Endodermal cell (in vitro differentiated cells): Measurements from ENCODE around the gene KIF15. TPM values are rescaled to one million over a fixed set of nuclear protein-coding genes. Genes with fewer than 3 reads are reported as not detected.

Experiments
- DNase-seq: peaks from one replicate; pipeline ENCODE4 v3.0.0-alpha.2; 2017
- H3K27ac ChIP-seq: 2 replicates; pipeline ENCODE4 v1.5.1; 2013; ENCODE audit warnings: mild to moderate bottlenecking, low read depth, low read length, moderate library complexity
- H3K27me3 ChIP-seq: 2 replicates; pipeline ENCODE4 v1.6.1; 2013; ENCODE audit warnings: mild to moderate bottlenecking, low read length, moderate library complexity; ENCODE audit not compliant: insufficient read depth, control insufficient read depth, poor library complexity, severe bottlenecking
- H3K36me3 ChIP-seq: 2 replicates; pipeline ENCODE4 v1.7.0; 2013; ENCODE audit warnings: mild to moderate bottlenecking, low read length, moderate library complexity; ENCODE audit not compliant: control insufficient read depth, insufficient read depth
- H3K4me1 ChIP-seq: one replicate; pipeline ENCODE4 v1.7.0; 2013; ENCODE audit warnings: low read length; ENCODE audit not compliant: control insufficient read depth, insufficient read depth
- H3K4me3 ChIP-seq: 2 replicates; pipeline ENCODE4 v1.5.1; 2013; ENCODE audit warnings: mild to moderate bottlenecking, low read length, moderate library complexity
- H3K9ac ChIP-seq: 2 replicates; pipeline ENCODE4 v1.6.1; 2013; ENCODE audit warnings: mild to moderate bottlenecking, low read length, moderate library complexity; ENCODE audit not compliant: poor library complexity, severe bottlenecking; ENCODE audit errors: extremely low read depth
- H3K9me3 ChIP-seq: 2 replicates; pipeline ENCODE4 v1.6.1; 2013; ENCODE audit warnings: mild to moderate bottlenecking, low read length, moderate library complexity; ENCODE audit not compliant: control insufficient read depth
- H3K27ac Mint-ChIP-seq: 2 replicates; pipeline ENCODE4 v1.8.0; 2020; ENCODE audit warnings: mixed read lengths
- H3K27me3 Mint-ChIP-seq: 2 replicates; pipeline ENCODE4 v1.8.0; 2021; ENCODE audit warnings: mild to moderate bottlenecking, mixed read lengths; ENCODE audit not compliant: insufficient read depth
- H3K36me3 Mint-ChIP-seq: 2 replicates; pipeline ENCODE4 v1.8.0; 2020; ENCODE audit warnings: low read depth, mixed read lengths
- H3K4me1 Mint-ChIP-seq: 2 replicates; pipeline ENCODE4 v1.8.0; 2020; ENCODE audit warnings: mixed read lengths
- H3K4me3 Mint-ChIP-seq: 2 replicates; pipeline ENCODE4 v1.8.0; 2020; ENCODE audit warnings: mild to moderate bottlenecking, moderate library complexity, mixed read lengths
- H3K9me3 Mint-ChIP-seq: 2 replicates; pipeline ENCODE4 v1.8.0; 2020; ENCODE audit warnings: mild to moderate bottlenecking, mixed read lengths
- WGBS, 2 experiments: methylation state at CpG; one replicate each; pipeline versions ENCODE4 v1.1.5 to v1.1.7; 2013; ENCODE audit warnings: missing lambda C conversion rate in 2 of 2, mixed read lengths in 1 of 2; ENCODE audit not compliant: insufficient coverage in 1 of 2, insufficient read length in 1 of 2; 5-methylcytosine and 5-hydroxymethylcytosine counted together
- total RNA-seq, 2 donors: library from RNA; stranded (reverse); fragmentation: NEBNext Ultra II Directional in 1 of 2; extraction: Animal tissue kit (Norgen Biotek cat#: 25700) in 1 of 2; gene quantifications; 2 replicates in 1 of 2; 3 replicates in 1 of 2; pipeline ENCODE4 v1.2.1, GENCODE V29; 2021
- TF ChIP-seq, protein P1 (sequence below): fragments of 200-600 bp; sonication (generic); conservative IDR thresholded peaks from 2 replicates; pipeline ENCODE4 v1.5.0; 2021; ENCODE audit warnings: antibody characterized with exemption, mild to moderate bottlenecking

KIF15 gene
- total RNA-seq, 2 donors from 2014 or later, result 16.2 to 20.4 TPM

DNA sequence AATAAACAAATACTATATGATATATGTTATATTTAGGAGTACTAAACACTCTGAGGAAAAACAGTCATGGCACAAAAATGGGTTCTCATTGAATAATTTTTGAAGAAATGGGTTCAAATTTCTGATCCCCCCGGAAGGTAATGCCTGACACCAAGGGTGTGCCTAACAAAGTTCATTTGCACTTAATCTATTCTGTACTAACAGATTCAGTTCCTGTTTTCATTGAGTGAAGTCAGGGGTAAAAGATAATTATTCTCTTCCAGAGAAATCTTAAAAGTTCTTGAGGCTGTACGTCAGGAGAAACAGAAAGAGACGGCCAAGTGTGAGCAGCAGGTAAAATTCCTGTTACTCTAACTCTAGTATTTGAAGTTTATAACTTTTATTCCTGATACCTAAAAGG, 65.6 kb downstream of the KIF15 start:
- Mint-ChIP-seq H3K27ac (no peak overlapping the region), H3K4me1 (no peaks in the 10 kb centered on the region), H3K4me3 (no peak overlapping the region), H3K9me3 (peaks cover 22% of the 10 kb centered on the region), H3K36me3 (peaks cover 57% of the 10 kb centered on the region), H3K27me3 (no peaks in the 10 kb centered on the region)
- Histone ChIP-seq H3K9ac (no peak overlapping the region), H3K4me3 (no peak overlapping the region), H3K9me3 (peaks cover 8% of the 10 kb centered on the region), H3K27me3 (no peaks in the 10 kb centered on the region), H3K27ac (no peak overlapping the region), H3K36me3 (peaks cover 71% of the 10 kb centered on the region), H3K4me1 (no peaks in the 10 kb centered on the region)
- no peak for DNase-seq
- 100% methylated on average over 1 to 3 of the region's 3 CpGs for WGBS, 2 experiments
- TF ChIP-seq, protein P1, sequence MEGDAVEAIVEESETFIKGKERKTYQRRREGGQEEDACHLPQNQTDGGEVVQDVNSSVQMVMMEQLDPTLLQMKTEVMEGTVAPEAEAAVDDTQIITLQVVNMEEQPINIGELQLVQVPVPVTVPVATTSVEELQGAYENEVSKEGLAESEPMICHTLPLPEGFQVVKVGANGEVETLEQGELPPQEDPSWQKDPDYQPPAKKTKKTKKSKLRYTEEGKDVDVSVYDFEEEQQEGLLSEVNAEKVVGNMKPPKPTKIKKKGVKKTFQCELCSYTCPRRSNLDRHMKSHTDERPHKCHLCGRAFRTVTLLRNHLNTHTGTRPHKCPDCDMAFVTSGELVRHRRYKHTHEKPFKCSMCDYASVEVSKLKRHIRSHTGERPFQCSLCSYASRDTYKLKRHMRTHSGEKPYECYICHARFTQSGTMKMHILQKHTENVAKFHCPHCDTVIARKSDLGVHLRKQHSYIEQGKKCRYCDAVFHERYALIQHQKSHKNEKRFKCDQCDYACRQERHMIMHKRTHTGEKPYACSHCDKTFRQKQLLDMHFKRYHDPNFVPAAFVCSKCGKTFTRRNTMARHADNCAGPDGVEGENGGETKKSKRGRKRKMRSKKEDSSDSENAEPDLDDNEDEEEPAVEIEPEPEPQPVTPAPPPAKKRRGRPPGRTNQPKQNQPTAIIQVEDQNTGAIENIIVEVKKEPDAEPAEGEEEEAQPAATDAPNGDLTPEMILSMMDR, result no peak

DNA sequence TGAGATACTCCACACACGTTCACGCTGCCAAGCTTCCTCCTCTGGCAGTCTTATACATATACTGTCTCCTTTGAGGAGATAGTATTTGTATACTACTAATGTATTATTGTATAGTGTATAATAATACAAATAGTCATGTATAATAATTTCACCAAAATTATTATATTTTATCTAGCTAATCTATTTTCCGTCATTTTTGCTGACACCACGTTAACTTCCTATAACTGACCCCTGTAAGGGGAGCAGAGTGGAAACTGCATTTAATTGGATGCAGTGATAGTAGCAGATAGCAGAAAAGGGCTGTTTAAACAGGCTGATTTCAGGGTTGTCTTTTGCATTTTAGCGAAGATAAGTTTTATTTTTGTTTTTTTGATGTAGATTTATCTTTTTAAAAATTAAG, 69.6 kb downstream of the KIF15 start:
- Histone ChIP-seq H3K27ac (no peak overlapping the region), H3K4me1 (no peaks in the 10 kb centered on the region), H3K4me3 (no peak overlapping the region), H3K9me3 (peaks cover 12% of the 10 kb centered on the region), H3K27me3 (no peaks in the 10 kb centered on the region), H3K9ac (no peak overlapping the region), H3K36me3 (peaks cover 62% of the 10 kb centered on the region)
- Mint-ChIP-seq H3K27me3 (no peaks in the 10 kb centered on the region), H3K4me3 (no peak overlapping the region), H3K36me3 (peaks cover 43% of the 10 kb centered on the region), H3K9me3 (peaks cover 4% of the 10 kb centered on the region), H3K27ac (no peak overlapping the region), H3K4me1 (no peaks in the 10 kb centered on the region)
- TF ChIP-seq, protein P1, result no peak
- WGBS, 2 experiments, result 99 to 100% methylated on average over 2 to 4 of the region's 5 CpGs
- DNase-seq, result no peak

DNA sequence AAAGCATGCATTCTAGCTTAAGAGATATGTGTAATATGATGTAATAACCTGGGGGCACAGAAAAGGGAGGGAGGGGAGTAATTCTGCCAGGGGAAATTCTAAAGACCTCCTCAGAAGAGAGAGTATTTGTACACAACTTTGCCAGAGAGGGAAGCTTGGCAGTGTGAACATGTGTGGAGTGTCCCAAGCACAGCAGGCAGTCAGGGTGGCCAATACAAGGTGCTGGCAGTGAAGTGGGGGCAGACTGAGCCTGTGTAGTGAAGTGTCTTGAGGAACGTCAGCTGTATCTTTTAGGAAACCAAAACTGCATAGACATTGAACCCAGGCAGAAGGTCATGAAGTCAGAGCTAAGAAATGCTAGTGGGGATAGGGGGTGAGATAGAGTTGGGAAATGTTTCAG, 70.4 kb downstream of the KIF15 start:
- peaks cover 20% of the 10 kb centered on the region for H3K9me3 ChIP-seq
- H3K27me3 Mint-ChIP-seq, result no peaks in the 10 kb centered on the region
- no peak for DNase-seq
- H3K4me3 Mint-ChIP-seq, result no peak overlapping the region
- 83 to 93% methylated on average over 1 of the region's 1 CpG for WGBS, 2 experiments
- TF ChIP-seq, protein P1, result no peak
- peaks cover 10% of the 10 kb centered on the region for H3K9me3 Mint-ChIP-seq
- H3K27ac Mint-ChIP-seq, result no peak overlapping the region
- no peaks in the 10 kb centered on the region for H3K4me1 ChIP-seq
- H3K27me3 ChIP-seq, result no peaks in the 10 kb centered on the region
- peaks cover 61% of the 10 kb centered on the region for H3K36me3 ChIP-seq
- H3K36me3 Mint-ChIP-seq, result peaks cover 45% of the 10 kb centered on the region
- no peak overlapping the region for H3K27ac ChIP-seq
- H3K9ac ChIP-seq, result no peak overlapping the region
- no peaks in the 10 kb centered on the region for H3K4me1 Mint-ChIP-seq
- H3K4me3 ChIP-seq, result no peak overlapping the region
